HUES64 (cell line): ENCODE measurements around the gene GNS.

Experiments used
- H3K27ac ChIP-seq: 2 replicates; pipeline ENCODE4 v1.7.0; 2013; ENCODE audit warnings: low read depth, low read length, inconsistent platforms
- H3K27me3 ChIP-seq: 2 replicates; pipeline ENCODE4 v1.6.1; 2013; ENCODE audit warnings: mild to moderate bottlenecking, low read length; ENCODE audit not compliant: insufficient read depth
- H3K36me3 ChIP-seq: 2 replicates; pipeline ENCODE4 v1.6.1; 2013; ENCODE audit warnings: mild to moderate bottlenecking, low read length; ENCODE audit not compliant: insufficient read depth
- H3K4me1 ChIP-seq: 2 replicates; pipeline ENCODE4 v1.6.1; 2013; ENCODE audit warnings: mild to moderate bottlenecking, low read length, moderate library complexity; ENCODE audit not compliant: insufficient read depth
- H3K4me3 ChIP-seq: 2 replicates; pipeline ENCODE4 v1.5.1; 2013; ENCODE audit warnings: mild to moderate bottlenecking, low read length, moderate library complexity
- H3K9ac ChIP-seq: 2 replicates; pipeline ENCODE4 v1.6.1; 2013; ENCODE audit warnings: mild to moderate bottlenecking, low read depth, low read length
- H3K9me3 ChIP-seq: 2 replicates; pipeline ENCODE4 v1.6.1; 2013; ENCODE audit warnings: low read depth, low read length; ENCODE audit not compliant: insufficient read depth
- WGBS: fragments of 150-250, 120-280 bp; methylation state at CpG from one replicate; pipeline ENCODE4 v1.1.7; 2013; ENCODE audit warnings: missing lambda C conversion rate; 5-methylcytosine and 5-hydroxymethylcytosine counted together

GNS gene

GRCh38 chr12:64685050-64685449 is 74.2 kb downstream of the GNS start:
- no peak overlapping the region for H3K27ac ChIP-seq
- H3K9me3 ChIP-seq = no peaks in the 10 kb centered on the region
- peaks cover 25% of the 10 kb centered on the region for H3K4me1 ChIP-seq
- peaks cover 43% of the 10 kb centered on the region for H3K36me3 ChIP-seq
- no peak overlapping the region for H3K4me3 ChIP-seq
- WGBS = 97% methylated on average over 6 of the region's 6 CpGs
- H3K27me3 ChIP-seq = no peaks in the 10 kb centered on the region
- no peak overlapping the region for H3K9ac ChIP-seq

GRCh38 chr12:64683816-64684543 is 75.2 kb downstream of the GNS start:
- Histone ChIP-seq H3K9ac (no peak overlapping the region), H3K4me1 (peaks cover 28% of the 10 kb centered on the region), H3K27ac (no peak overlapping the region), H3K4me3 (no peak overlapping the region), H3K27me3 (no peaks in the 10 kb centered on the region), H3K9me3 (no peaks in the 10 kb centered on the region), H3K36me3 (peaks cover 38% of the 10 kb centered on the region)
- WGBS = 95% methylated on average over 10 of the region's 10 CpGs

- Histone ChIP-seq H3K9me3 (no peaks in the 10 kb centered on the region), H3K4me3 (no peak overlapping the region), H3K27ac (peak overlapping the region; percentile 76; the same call in 1 of the 2 replicates), H3K9ac (0 out of 2 replicates have a peak overlapping the region, but pooled peaks have one; percentile 18), H3K36me3 (peaks cover 26% of the 10 kb centered on the region), H3K27me3 (no peaks in the 10 kb centered on the region), H3K4me1 (peaks cover 21% of the 10 kb centered on the region)
- WGBS = 37% methylated on average over 6 of the region's 6 CpGs
These were observed 76.5 kb downstream of the GNS start for GRCh38 chr12:64682572-64683277.

- Histone ChIP-seq H3K27me3 (no peaks in the 10 kb centered on the region), H3K9ac (no peak overlapping the region), H3K4me3 (no peak overlapping the region), H3K36me3 (peaks cover 15% of the 10 kb centered on the region), H3K27ac (no peak overlapping the region), H3K4me1 (peaks cover 18% of the 10 kb centered on the region), H3K9me3 (no peaks in the 10 kb centered on the region)
- 86% methylated on average over 5 of the region's 5 CpGs for WGBS
These were observed 77.8 kb downstream of the GNS start for GRCh38 chr12:64681200-64682052.

GRCh38 chr12:64680235-64680634 is 79.0 kb downstream of the GNS start:
- no peaks in the 10 kb centered on the region for H3K27me3 ChIP-seq
- no peak overlapping the region for H3K9ac ChIP-seq
- H3K27ac ChIP-seq = no peak overlapping the region
- no peak overlapping the region for H3K4me3 ChIP-seq
- no peaks in the 10 kb centered on the region for H3K9me3 ChIP-seq
- WGBS = 91% methylated on average over 4 of the region's 4 CpGs
- H3K36me3 ChIP-seq = peaks cover 8% of the 10 kb centered on the region
- peaks cover 18% of the 10 kb centered on the region for H3K4me1 ChIP-seq

GRCh38 chr12:64679487-64680001 is 79.7 kb downstream of the GNS start:
- H3K9ac ChIP-seq = no peak overlapping the region; the same call in 1 of the 2 replicates
- no peak overlapping the region for H3K4me3 ChIP-seq
- H3K27me3 ChIP-seq = no peaks in the 10 kb centered on the region
- WGBS = 91% methylated on average over 9 of the region's 9 CpGs
- H3K9me3 ChIP-seq = no peaks in the 10 kb centered on the region
- H3K27ac ChIP-seq = no peak overlapping the region
- H3K4me1 ChIP-seq = peaks cover 20% of the 10 kb centered on the region
- H3K36me3 ChIP-seq = peaks cover 1% of the 10 kb centered on the region; the same call in 1 of the 2 replicates

GRCh38 chr12:64678835-64679234 is 80.4 kb downstream of the GNS start:
- no peak overlapping the region for H3K27ac ChIP-seq
- no peak overlapping the region for H3K9ac ChIP-seq
- 98% methylated on average over 5 of the region's 5 CpGs for WGBS
- peaks cover 25% of the 10 kb centered on the region for H3K4me1 ChIP-seq
- no peak overlapping the region for H3K4me3 ChIP-seq
- no peaks in the 10 kb centered on the region for H3K27me3 ChIP-seq
- no peaks in the 10 kb centered on the region for H3K36me3 ChIP-seq
- no peaks in the 10 kb centered on the region for H3K9me3 ChIP-seq

- H3K4me1 ChIP-seq = peaks cover 25% of the 10 kb centered on the region
- H3K36me3 ChIP-seq = no peaks in the 10 kb centered on the region
- 92% methylated on average over 1 of the region's 2 CpGs for WGBS
- no peak overlapping the region for H3K27ac ChIP-seq
- no peak overlapping the region for H3K9ac ChIP-seq
- no peaks in the 10 kb centered on the region for H3K27me3 ChIP-seq
- H3K4me3 ChIP-seq = no peak overlapping the region
- H3K9me3 ChIP-seq = no peaks in the 10 kb centered on the region
These were observed 81.0 kb downstream of the GNS start for GRCh38 chr12:64678248-64678647.

- Histone ChIP-seq H3K27ac (no peak overlapping the region), H3K4me1 (peaks cover 33% of the 10 kb centered on the region), H3K36me3 (no peaks in the 10 kb centered on the region)
These were observed 83.4 kb downstream of the GNS start for GRCh38 chr12:64675795-64676194.

GRCh38 chr12:64674367-64674922 is 84.8 kb downstream of the GNS start:
- WGBS = 93% methylated on average over 10 of the region's 10 CpGs
- no peak overlapping the region for H3K9ac ChIP-seq
- no peak overlapping the region for H3K27ac ChIP-seq
- peaks cover 46% of the 10 kb centered on the region for H3K4me1 ChIP-seq
- H3K9me3 ChIP-seq = no peaks in the 10 kb centered on the region
- no peaks in the 10 kb centered on the region for H3K36me3 ChIP-seq
- H3K27me3 ChIP-seq = no peaks in the 10 kb centered on the region
- no peak overlapping the region for H3K4me3 ChIP-seq

More at GRCh38 chr12:64675795-64676194, 83.4 kb downstream of the GNS start:
- 93% methylated on average over 3 of the region's 3 CpGs for WGBS
- H3K9ac ChIP-seq = no peak overlapping the region
- H3K27me3 ChIP-seq = no peaks in the 10 kb centered on the region
- H3K4me3 ChIP-seq = no peak overlapping the region
- H3K9me3 ChIP-seq = no peaks in the 10 kb centered on the region
